HG02571 (cell line): ENCODE results near the gene IFNAR1.
"Not testable (repeated sequence)": the region's sequence is repeated elsewhere in the genome, so short reads cannot be mapped to it uniquely, and the experiment has no call there.

ENCODE experiments used
- ATAC-seq: cut with Tn5 transposase; IDR thresholded peaks from one replicate; pipeline ENCODE4 v1.9.1; 2021; ENCODE audit warnings: mild to moderate bottlenecking, moderate library complexity; ENCODE audit not compliant: unreplicated experiment

IFNAR1 gene

GRCh38 chr21:33305344-33305671 is 19.5 kb upstream of the IFNAR1 start:
- no peak for ATAC-seq

GRCh38 chr21:33305938-33306337 is 18.8 kb upstream of the IFNAR1 start:
- no peak for ATAC-seq

- peak; percentile 89 for ATAC-seq
Measured at GRCh38 chr21:33308586-33309490, 15.9 kb upstream of the IFNAR1 start.

GRCh38 chr21:33309778-33310177 is 15.0 kb upstream of the IFNAR1 start:
- ATAC-seq: no peak

- no peak for ATAC-seq
Measured at GRCh38 chr21:33312121-33312520, 12.6 kb upstream of the IFNAR1 start.

- ATAC-seq: no peak
Measured at GRCh38 chr21:33313183-33313582, 11.6 kb upstream of the IFNAR1 start.

- ATAC-seq: no peak
Measured at GRCh38 chr21:33313611-33314010, 11.2 kb upstream of the IFNAR1 start.

GRCh38 chr21:33314111-33314510 is 10.7 kb upstream of the IFNAR1 start:
- no peak for ATAC-seq

- no peak for ATAC-seq
Measured at GRCh38 chr21:33315946-33316710, 8.6 kb upstream of the IFNAR1 start.

- no peak for ATAC-seq
Measured at GRCh38 chr21:33317145-33317544, 7.6 kb upstream of the IFNAR1 start.

- ATAC-seq: no peak
Measured at GRCh38 chr21:33317786-33318486, 6.8 kb upstream of the IFNAR1 start.

- ATAC-seq: not testable (repeated sequence)
Measured at GRCh38 chr21:33321005-33321404, 3.8 kb upstream of the IFNAR1 start.

- not testable (repeated sequence) for ATAC-seq
Measured at GRCh38 chr21:33323610-33324009, 1.2 kb upstream of the IFNAR1 start.

GRCh38 chr21:33325222-33326067 is 675 bp downstream of the IFNAR1 start:
- peak; percentile 38 for ATAC-seq

GRCh38 chr21:33327326-33327725 is 2.6 kb downstream of the IFNAR1 start:
- no peak for ATAC-seq

- ATAC-seq: no peak
Measured at GRCh38 chr21:33327792-33328433, 3.1 kb downstream of the IFNAR1 start.

- ATAC-seq: no peak
Measured at GRCh38 chr21:33330726-33331125, 6.0 kb downstream of the IFNAR1 start.

GRCh38 chr21:33332143-33332542 is 7.4 kb downstream of the IFNAR1 start:
- peak; percentile 64 for ATAC-seq

- no peak for ATAC-seq
Measured at GRCh38 chr21:33334191-33334590, 9.4 kb downstream of the IFNAR1 start.

GRCh38 chr21:33334824-33335223 is 10.1 kb downstream of the IFNAR1 start:
- ATAC-seq: no peak
